Activated T-helper 17 cell treated with anti-CD3 and anti-CD28 coated beads, Interleukin-2, amount 50 U/mL, for 72 hours (primary cell): ENCODE data around the gene SLC39A3. TPM values are rescaled to one million over a fixed set of nuclear protein-coding genes. Genes with fewer than 3 reads are reported as not detected.

ENCODE experiments used
- ATAC-seq: fragments of 150-1000 bp; cut with Tn5 transposase; replicated peaks from 2 replicates; pipeline ENCODE4 v1.10.0; 2021; ENCODE audit warnings: mild to moderate bottlenecking, moderate library complexity
- H3K27ac Mint-ChIP-seq: one replicate; pipeline ENCODE4 v1.8.0; 2022; ENCODE audit warnings: mixed read lengths
- H3K27me3 Mint-ChIP-seq: one replicate; pipeline ENCODE4 v1.8.0; 2022; ENCODE audit warnings: mixed read lengths
- H3K36me3 Mint-ChIP-seq: one replicate; pipeline ENCODE4 v1.8.0; 2022; ENCODE audit warnings: low read depth, mild to moderate bottlenecking, mixed read lengths
- H3K4me1 Mint-ChIP-seq: one replicate; pipeline ENCODE4 v1.8.0; 2022; ENCODE audit warnings: mixed read lengths
- H3K4me3 Mint-ChIP-seq: one replicate; pipeline ENCODE4 v1.8.0; 2022; ENCODE audit warnings: mild to moderate bottlenecking, mixed read lengths
- H3K9me3 Mint-ChIP-seq: one replicate; pipeline ENCODE4 v1.8.0; 2022; ENCODE audit warnings: mixed read lengths
- total RNA-seq, 2 donors: library from RNA; stranded (reverse); gene quantifications; one replicate each; pipeline ENCODE4 v1.2.3, GENCODE V29; 2022

SLC39A3 gene
- total RNA-seq, 2 donors from 2014 or later, result 13.4 to 47.8 TPM

DNA sequence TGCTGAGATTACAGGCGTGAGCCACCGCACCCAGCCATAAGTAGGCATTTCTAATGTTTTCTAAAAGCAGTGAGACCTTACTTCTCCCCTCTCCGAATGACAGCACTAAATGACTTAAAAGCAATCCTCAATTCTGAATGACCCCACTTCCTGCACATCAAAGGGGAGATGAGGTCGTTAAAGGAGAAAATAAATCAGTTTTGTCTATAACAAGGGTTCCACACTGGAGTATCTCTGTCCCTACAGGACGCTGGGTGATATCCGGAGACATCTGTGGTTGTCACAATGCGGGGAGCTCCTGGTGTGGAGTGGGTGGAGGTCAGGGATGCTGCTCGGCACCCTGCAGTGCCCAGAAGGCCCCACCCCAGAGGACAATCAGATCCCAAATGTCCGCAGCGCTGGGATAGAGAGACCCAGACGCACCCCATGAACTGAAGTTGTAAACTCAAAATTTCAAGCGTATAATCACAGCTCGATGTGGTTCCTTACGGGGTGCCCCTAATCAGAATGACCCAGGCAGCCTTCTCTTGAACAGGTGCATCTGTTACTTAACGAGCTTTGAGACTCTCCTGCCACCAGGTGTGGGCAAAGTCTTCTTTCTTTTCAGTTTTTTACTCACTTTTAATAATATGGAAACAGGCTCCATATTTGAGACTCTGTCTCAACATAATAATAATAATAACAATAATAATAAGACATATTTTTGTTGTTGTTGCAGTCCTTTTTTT lies 40.2 kb downstream of the SLC39A3 start:
- Mint-ChIP-seq H3K27me3 (no peaks in the 10 kb centered on the region), H3K27ac (no peak overlapping the region), H3K4me3 (no peak overlapping the region), H3K36me3 (no peaks in the 10 kb centered on the region), H3K9me3 (no peaks in the 10 kb centered on the region), H3K4me1 (peaks cover 15% of the 10 kb centered on the region)
- ATAC-seq, result no peak

DNA sequence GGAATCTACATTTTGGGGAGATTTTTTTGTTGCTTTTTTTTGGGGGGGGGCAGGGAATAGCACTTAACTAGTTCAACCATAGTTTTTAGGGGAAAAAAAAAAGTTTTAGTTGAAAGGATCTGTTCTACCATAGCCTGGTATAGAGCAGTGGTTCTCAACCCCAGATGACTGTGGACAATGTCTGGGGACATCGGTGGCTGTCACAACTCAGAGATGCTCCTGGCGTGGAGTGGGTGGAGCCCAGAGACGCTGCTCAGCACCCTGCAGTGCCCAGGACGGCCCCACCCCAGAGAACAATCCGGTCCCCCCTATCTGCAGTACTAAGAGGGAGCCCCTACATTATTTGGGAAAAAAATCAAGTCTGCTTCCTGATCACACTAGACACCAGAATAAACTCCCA lies 45.6 kb downstream of the SLC39A3 start:
- no peak overlapping the region for H3K27ac Mint-ChIP-seq
- H3K36me3 Mint-ChIP-seq, result no peaks in the 10 kb centered on the region
- H3K4me3 Mint-ChIP-seq, result no peak overlapping the region
- H3K4me1 Mint-ChIP-seq, result peaks cover 5% of the 10 kb centered on the region
- no peaks in the 10 kb centered on the region for H3K27me3 Mint-ChIP-seq
- H3K9me3 Mint-ChIP-seq, result no peaks in the 10 kb centered on the region
- ATAC-seq, result no peak

DNA sequence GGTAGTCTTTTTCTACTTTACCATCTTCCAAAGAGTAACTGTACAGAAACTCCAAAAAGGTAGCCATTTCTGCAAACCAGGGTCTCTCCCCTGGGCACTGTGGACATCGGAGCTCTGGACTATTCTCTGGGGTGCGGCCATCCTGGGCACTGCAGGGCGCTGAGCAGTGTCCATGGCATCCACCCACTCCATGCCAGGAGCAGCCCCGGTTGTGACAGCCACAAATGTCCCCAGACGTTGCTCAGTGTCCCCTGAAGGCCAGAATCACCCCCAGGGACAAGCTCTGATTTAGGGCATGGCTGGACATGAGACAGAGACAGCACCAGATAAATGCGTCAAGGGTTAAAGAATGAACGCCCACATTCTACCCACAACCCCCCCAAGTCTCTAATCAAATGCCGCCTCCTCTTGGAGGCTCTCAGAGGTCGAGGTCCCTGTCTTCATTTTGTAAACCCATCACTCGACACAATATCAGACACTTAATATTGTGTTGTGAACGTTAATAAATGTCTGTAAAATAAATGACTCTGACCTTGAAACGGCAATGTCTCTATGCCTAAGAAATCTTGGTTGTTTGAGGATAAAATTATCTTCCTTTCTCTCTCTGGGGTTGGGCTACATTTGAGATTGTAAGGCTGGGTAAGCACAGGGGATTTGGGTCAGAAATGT lies 46.2 kb downstream of the SLC39A3 start:
- Mint-ChIP-seq H3K27ac (no peak overlapping the region), H3K36me3 (no peaks in the 10 kb centered on the region), H3K4me1 (peaks cover 2% of the 10 kb centered on the region), H3K27me3 (no peaks in the 10 kb centered on the region), H3K9me3 (no peaks in the 10 kb centered on the region), H3K4me3 (no peak overlapping the region)
- no peak for ATAC-seq

DNA sequence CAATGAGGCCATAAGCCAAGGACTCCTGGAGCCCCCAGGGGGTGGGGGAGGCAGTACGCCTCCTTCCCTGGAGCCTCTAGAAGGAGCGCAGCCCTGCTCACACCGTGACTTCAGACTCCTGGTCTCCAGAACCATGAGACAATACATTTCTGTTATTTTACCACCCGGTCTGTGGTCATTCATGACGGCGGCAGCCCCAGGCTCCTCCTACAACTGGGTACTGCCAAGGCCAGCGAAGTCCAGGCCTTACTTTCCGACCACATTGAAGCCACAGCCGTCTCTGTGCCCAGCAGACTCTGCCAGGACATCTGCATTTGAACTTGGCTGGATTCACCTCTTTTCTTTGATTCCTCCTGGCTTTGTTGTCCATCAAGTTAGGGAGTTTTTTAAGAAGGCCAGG lies 47.9 kb downstream of the SLC39A3 start:
- H3K4me1 Mint-ChIP-seq, result no peaks in the 10 kb centered on the region
- H3K4me3 Mint-ChIP-seq, result no peak overlapping the region
- no peaks in the 10 kb centered on the region for H3K9me3 Mint-ChIP-seq
- H3K27ac Mint-ChIP-seq, result no peak overlapping the region
- no peak for ATAC-seq
- H3K36me3 Mint-ChIP-seq, result no peaks in the 10 kb centered on the region
- H3K27me3 Mint-ChIP-seq, result no peaks in the 10 kb centered on the region

DNA sequence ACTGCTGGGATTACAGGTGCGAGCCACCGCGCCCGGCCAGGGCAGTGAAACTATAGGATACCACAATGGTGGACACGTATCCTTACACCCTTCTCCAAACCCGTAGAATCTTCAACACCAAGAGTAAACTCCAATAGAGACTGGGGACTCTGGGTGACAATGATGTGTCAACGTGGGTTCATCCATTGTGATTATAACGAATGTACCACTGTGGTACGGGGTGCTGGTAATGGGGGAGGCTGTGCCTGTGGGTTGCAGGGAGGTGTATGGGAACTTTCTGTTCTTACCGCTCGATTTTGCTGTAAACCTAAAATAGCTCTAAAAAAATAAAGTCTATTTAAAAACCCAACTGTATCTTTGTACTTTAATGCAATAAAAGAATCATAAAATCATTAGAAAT lies 49.0 kb downstream of the SLC39A3 start:
- no peak for ATAC-seq
- Mint-ChIP-seq H3K27ac (no peak overlapping the region), H3K36me3 (no peaks in the 10 kb centered on the region), H3K27me3 (no peaks in the 10 kb centered on the region), H3K4me1 (no peaks in the 10 kb centered on the region), H3K9me3 (no peaks in the 10 kb centered on the region), H3K4me3 (no peak overlapping the region)

DNA sequence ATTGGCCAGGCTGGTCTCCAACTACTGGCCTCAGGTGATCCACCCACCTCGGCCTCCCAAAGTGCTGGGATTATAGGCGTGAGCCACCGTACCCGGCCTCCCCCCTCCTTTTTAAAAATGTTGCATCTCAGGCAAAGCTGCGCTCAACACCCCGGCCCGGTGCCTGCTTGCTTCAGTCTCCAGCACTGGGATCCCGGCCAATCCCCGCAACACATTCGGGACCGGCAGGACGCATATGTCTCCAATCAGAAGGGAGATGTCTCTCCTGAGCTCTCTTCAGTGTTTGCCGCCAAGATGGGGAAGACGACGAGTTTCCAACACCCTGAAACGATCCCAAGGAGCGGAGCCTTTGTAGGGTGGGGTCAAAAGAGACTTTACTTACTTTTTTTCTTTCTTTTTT lies 53.5 kb downstream of the SLC39A3 start:
- no peak for ATAC-seq
- Mint-ChIP-seq H3K27me3 (no peaks in the 10 kb centered on the region), H3K9me3 (no peaks in the 10 kb centered on the region), H3K4me3 (no peak overlapping the region), H3K27ac (no peak overlapping the region), H3K36me3 (no peaks in the 10 kb centered on the region), H3K4me1 (no peaks in the 10 kb centered on the region)

DNA sequence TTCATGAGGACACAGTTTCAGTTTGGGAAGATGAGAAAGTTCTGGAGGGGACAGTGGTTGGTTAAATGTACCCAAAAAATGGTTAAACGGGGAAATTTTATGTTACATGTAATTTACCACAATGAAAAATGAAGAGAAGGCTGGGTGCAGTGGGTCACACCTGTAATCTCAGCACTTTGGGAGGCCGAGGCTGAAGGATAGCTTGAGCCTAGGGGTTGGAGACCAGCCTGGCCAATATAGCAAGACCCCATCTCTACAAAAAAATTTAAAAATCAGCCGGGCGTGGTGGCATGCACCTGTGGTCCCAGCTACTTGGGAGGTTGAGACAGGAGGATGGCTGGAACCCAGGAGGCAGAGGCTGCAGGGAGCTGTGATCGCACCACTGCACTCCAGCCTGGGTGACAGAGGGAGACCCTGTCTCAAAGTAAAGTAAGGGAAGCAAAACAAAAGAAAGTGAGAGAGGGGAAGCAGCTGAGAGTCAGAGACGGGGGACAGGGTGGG lies 54.6 kb downstream of the SLC39A3 start:
- no peaks in the 10 kb centered on the region for H3K27me3 Mint-ChIP-seq
- no peak for ATAC-seq
- H3K4me3 Mint-ChIP-seq, result no peak overlapping the region
- no peaks in the 10 kb centered on the region for H3K9me3 Mint-ChIP-seq
- H3K27ac Mint-ChIP-seq, result no peak overlapping the region
- no peaks in the 10 kb centered on the region for H3K36me3 Mint-ChIP-seq
- H3K4me1 Mint-ChIP-seq, result no peaks in the 10 kb centered on the region

DNA sequence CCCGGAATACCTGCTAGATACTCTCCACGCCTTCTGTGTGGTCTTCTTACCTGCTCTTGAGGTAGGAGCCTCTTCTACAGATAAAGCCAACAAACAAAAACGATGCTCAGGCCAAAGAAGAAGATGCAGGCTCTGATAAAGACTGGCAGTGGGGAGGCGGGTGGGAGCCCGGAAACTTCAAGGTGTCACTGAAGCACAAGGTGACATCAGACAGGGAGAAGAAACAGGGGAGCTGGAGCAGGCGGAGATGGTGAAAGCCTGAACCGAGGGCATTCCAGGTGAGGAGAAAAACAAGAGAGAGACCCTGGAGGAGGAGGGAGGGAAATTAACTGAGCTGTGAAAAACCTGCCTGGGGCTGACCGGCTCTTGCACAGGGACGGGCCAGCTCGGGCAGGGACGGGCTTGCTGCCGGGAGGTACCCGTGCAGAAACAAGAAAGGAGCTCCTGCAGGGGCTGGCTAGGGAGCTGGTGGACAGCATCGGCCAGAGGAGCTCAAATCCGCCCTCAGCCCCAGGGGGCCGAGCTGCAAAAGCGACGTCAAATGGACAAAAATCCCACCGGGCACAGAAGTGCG lies 56.3 kb downstream of the SLC39A3 start:
- Mint-ChIP-seq H3K27me3 (no peaks in the 10 kb centered on the region), H3K4me3 (no peak overlapping the region), H3K4me1 (peaks cover 5% of the 10 kb centered on the region), H3K27ac (no peak overlapping the region), H3K36me3 (no peaks in the 10 kb centered on the region), H3K9me3 (no peaks in the 10 kb centered on the region)
- ATAC-seq, result no peak

Other genes starting within 250 kb of the SLC39A3 start
- under 1 TPM in 1 of 2 donors, not detected in 1; 0.29 TPM for gene GNG7, start 37.3 kb downstream of the SLC39A3 start, total RNA-seq
- under 1 TPM in 1 of 2 donors, not detected in 1; 0.61 TPM for gene DIRAS1, start 18.6 kb downstream of the SLC39A3 start, total RNA-seq
- gene SGTA, start 43.3 kb upstream of the SLC39A3 start, total RNA-seq, result 10 to 100 TPM; 39.5 to 77.0 TPM
- 100 to 1,000 TPM in 1 of 2 donors, 10 to 100 TPM in 1; 70.4 to 156 TPM for gene THOP1, start 45.5 kb upstream of the SLC39A3 start, total RNA-seq
- 1 to 10 TPM in 1 of 2 donors, under 1 TPM in 1; 0.65 to 1.7 TPM for gene ZNF554, start 79.9 kb upstream of the SLC39A3 start, total RNA-seq
- 1 to 10 TPM; 1.3 to 4.5 TPM for gene ZNF555, start 101.5 kb upstream of the SLC39A3 start, total RNA-seq
- gene ZNF556, start 127.3 kb upstream of the SLC39A3 start, total RNA-seq, result under 1 TPM in 1 of 2 donors, not detected in 1; 0.95 TPM
- 1 to 10 TPM; 4.7 to 6.1 TPM for gene ZNF57, start 160.9 kb upstream of the SLC39A3 start, total RNA-seq
- gene ZNF77, start 205.0 kb upstream of the SLC39A3 start, total RNA-seq, result 1 to 10 TPM; 4.7 to 4.9 TPM
- gene TLE6, start 237.5 kb upstream of the SLC39A3 start, total RNA-seq, result 1 to 10 TPM; 4.1 to 4.2 TPM